Amniotic epithelial cell (primary cell): ENCODE data around the gene PLD4.
A peak's percentile ranks its signal among the peaks of the same experiment; 100 is the strongest.
"Not testable (repeated sequence)": the region's sequence is repeated elsewhere in the genome, so short reads cannot be mapped to it uniquely, and the experiment has no call there.

Source experiments
- DNase-seq: peaks from one replicate; pipeline ENCODE4 v3.0.0-alpha.2; 2010; ENCODE audit warnings: low read depth

PLD4 gene

GRCh38 chr14:104899781-104900180, 24.9 kb upstream of the PLD4 start:
- DNase-seq: no peak

GRCh38 chr14:104900639-104901512, 23.8 kb upstream of the PLD4 start:
- no peak for DNase-seq

GRCh38 chr14:104903990-104904389, 20.7 kb upstream of the PLD4 start:
- DNase-seq: no peak

GRCh38 chr14:104904650-104905578, 19.8 kb upstream of the PLD4 start:
- not testable (repeated sequence) for DNase-seq

- not testable (repeated sequence) for DNase-seq
Observed at GRCh38 chr14:104905579-104905933, 19.1 kb upstream of the PLD4 start.

- DNase-seq: no peak
Observed at GRCh38 chr14:104908303-104908702, 16.4 kb upstream of the PLD4 start.

GRCh38 chr14:104912053-104912452, 12.6 kb upstream of the PLD4 start:
- DNase-seq: no peak

- DNase-seq: no peak
Observed at GRCh38 chr14:104913435-104913834, 11.2 kb upstream of the PLD4 start.

- no peak for DNase-seq
Observed at GRCh38 chr14:104917116-104917515, 7.6 kb upstream of the PLD4 start.

GRCh38 chr14:104917993-104918392, 6.7 kb upstream of the PLD4 start:
- DNase-seq: peak; percentile 41

- DNase-seq: not testable (repeated sequence)
Observed at GRCh38 chr14:104919152-104919992, 5.3 kb upstream of the PLD4 start.

- DNase-seq: no peak
Observed at GRCh38 chr14:104919993-104920315, 4.7 kb upstream of the PLD4 start.

- no peak for DNase-seq
Observed at GRCh38 chr14:104923640-104924420, 849 bp upstream of the PLD4 start.

- DNase-seq: no peak
Observed at GRCh38 chr14:104925214-104925854, 655 bp downstream of the PLD4 start.

- peak; percentile 49 for DNase-seq
Observed at GRCh38 chr14:104925855-104926609, 1.4 kb downstream of the PLD4 start.

GRCh38 chr14:104926619-104927431, 2.1 kb downstream of the PLD4 start:
- DNase-seq: no peak

- no peak for DNase-seq
Observed at GRCh38 chr14:104927432-104927816, 2.7 kb downstream of the PLD4 start.

- no peak for DNase-seq
Observed at GRCh38 chr14:104927901-104928300, 3.2 kb downstream of the PLD4 start.
